ENCODE data around the gene RAB40B. TPM values are rescaled to one million over a fixed set of nuclear protein-coding genes. Genes with fewer than 3 reads are reported as not detected.

Gene RAB40B
- polyA plus RNA-seq, 3 donors, result 6.1 to 12.5 (median 8.6) TPM

- 92 to 94% (median 94%) methylated on average over 14 of the region's 14 CpGs for WGBS, 3 donors
- H3K27ac ChIP-seq (ENCODE audit: low read depth, low read length), result no peak overlapping the region
Measured at GRCh38 chr17:82642022-82642421, 56.5 kb downstream of the RAB40B start.

DNA sequence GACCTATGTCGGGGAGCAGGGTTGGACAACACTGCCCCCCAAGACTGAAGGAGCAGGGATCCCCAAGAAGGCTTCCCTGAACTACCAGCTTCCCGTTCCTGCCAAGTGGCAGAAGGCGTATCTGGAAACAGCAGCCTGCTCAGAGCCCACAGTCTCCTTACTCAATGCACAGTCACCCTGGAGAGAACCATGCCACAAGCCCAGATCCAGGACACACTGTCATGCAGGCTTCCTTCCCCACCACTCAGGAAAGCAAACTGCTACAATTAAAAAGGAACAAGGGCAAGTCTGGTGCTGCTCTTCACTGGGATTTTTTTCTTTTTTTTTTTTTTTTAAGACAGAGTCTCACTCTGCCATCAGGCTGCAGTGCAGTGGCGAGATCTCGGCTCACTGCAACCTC lies 58.5 kb downstream of the RAB40B start:
- H3K27ac ChIP-seq (ENCODE audit: low read depth, low read length), result no peak overlapping the region
- 69 to 92% (median 84%) methylated on average over 5 of the region's 5 CpGs for WGBS, 3 donors

DNA sequence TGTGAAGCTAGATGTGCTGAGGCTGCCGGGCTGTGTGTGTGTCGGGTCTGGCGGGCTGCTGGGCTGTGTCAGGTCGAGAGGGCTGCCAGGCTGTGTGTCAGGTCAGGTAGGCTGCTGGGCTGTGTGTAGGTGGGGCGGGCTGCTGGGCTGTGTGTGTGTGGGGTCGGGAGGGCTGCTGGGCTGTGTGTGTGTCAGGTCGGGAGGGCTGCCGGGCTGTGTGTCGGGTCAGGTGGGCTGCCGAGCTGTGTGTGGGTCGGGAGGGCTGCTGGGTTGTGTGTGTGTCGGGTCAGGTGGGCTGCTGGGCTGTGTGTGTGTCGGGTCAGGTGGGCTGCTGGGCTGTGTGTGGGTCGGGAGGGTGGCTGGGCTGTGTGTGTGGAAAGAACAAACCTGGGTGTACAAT lies 58.9 kb downstream of the RAB40B start:
- H3K27ac ChIP-seq (ENCODE audit: low read depth, low read length), result no peak overlapping the region
- 82 to 89% (median 85%) methylated on average over 14 of the region's 14 CpGs for WGBS, 3 donors

GRCh38 chr17:82638183-82638773 lies 60.2 kb downstream of the RAB40B start:
- 75 to 86% (median 78%) methylated on average over 4 of the region's 5 CpGs for WGBS, 3 donors
- no peak overlapping the region for H3K27ac ChIP-seq (ENCODE audit: low read depth, low read length)

- H3K27ac ChIP-seq (ENCODE audit: low read depth, low read length), result no peak overlapping the region
- WGBS, 3 donors, result 50 to 88% (median 86%) methylated on average over 16 of the region's 16 CpGs
Measured at GRCh38 chr17:82636626-82637598, 61.6 kb downstream of the RAB40B start.

DNA sequence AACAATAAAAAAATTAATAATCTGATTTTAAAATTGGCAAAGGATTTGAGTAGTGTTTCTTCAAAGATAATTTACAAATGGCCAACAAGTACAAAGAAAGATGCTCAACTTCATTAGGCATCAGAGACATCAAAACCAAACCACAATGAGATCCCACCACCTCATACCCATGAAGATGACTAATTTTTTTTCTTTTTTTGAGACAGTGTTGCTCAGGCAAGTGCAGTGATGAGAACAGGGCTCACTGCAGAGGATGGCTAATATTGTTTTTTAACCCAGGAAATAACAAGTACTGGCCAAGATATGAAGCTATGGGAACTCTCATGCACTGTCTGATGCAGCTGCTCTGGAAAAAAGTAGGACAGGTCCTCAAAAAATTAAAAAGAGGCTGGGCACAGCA lies 65.2 kb downstream of the RAB40B start:
- H3K27ac ChIP-seq (ENCODE audit: low read depth, low read length), result no peak overlapping the region

- WGBS, 3 donors, result 64 to 91% (median 84%) methylated on average over 8 of the region's 8 CpGs
- no peak overlapping the region for H3K27ac ChIP-seq (ENCODE audit: low read depth, low read length)
Measured at GRCh38 chr17:82632451-82632850, 66.0 kb downstream of the RAB40B start.

DNA sequence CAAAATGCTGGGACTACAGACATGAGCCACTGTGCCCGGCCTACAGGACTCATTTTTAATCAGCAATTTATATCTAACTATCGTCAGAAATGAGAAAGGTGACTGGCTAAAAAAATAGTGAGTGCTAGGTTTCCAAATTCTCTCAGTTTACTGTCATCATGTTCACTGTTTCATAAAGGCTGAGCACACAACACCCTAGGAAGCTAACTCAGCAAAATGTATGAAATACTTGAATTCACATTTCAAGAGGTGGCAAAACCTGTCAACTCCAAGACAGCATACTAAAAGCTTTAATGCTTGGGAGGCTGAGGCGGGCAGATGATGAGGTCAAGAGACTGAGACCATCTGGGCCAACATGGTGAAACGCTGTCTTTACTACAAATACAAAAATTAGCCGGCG lies 67.0 kb downstream of the RAB40B start:
- 63 to 86% (median 85%) methylated on average over 6 of the region's 6 CpGs for WGBS, 3 donors

DNA sequence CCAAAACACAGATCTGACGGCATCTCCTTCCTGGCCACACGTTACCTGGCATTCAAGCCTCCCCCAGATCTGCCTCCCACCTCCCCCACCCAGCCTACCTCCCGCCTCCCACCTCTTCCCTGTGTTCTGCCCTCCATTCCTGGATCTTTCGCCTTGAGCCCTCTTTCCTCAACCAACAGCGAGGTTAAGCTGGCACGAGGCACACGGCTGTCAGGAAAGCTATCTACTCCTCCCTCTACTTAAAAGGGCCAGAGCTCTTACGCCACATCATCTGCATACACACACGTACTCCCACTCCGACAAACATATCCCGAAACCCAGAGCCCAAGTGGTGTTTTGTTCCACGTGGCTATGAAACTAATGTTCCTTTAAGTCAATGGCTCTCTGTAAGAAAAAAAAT lies 68.3 kb downstream of the RAB40B start:
- H3K27ac ChIP-seq (ENCODE audit: low read depth, low read length), result no peak overlapping the region
- 82 to 86% (median 84%) methylated on average over 12 of the region's 12 CpGs for WGBS, 3 donors

More for the DNA sequence above, 67.0 kb downstream of the RAB40B start:
- H3K27ac ChIP-seq (ENCODE audit: low read depth, low read length), result no peak overlapping the region

GRCh38 chr17:82629748-82630147 lies 68.8 kb downstream of the RAB40B start:
- 74 to 80% (median 76%) methylated on average over 8 of the region's 8 CpGs for WGBS, 3 donors
- no peak overlapping the region for H3K27ac ChIP-seq (ENCODE audit: low read depth, low read length)

GRCh38 chr17:82627405-82627804 lies 71.1 kb downstream of the RAB40B start:
- 87 to 90% (median 89%) methylated on average over 21 of the region's 21 CpGs for WGBS, 3 donors

GRCh38 chr17:82623707-82624106 lies 74.8 kb downstream of the RAB40B start:
- 58 to 85% (median 67%) methylated on average over 15 of the region's 15 CpGs for WGBS, 3 donors
- no peak overlapping the region for H3K27ac ChIP-seq (ENCODE audit: low read depth, low read length)

More at GRCh38 chr17:82627405-82627804, 71.1 kb downstream of the RAB40B start:
- no peak overlapping the region for H3K27ac ChIP-seq (ENCODE audit: low read depth, low read length)

GRCh38 chr17:82619641-82620040 lies 78.9 kb downstream of the RAB40B start:
- H3K27ac ChIP-seq (ENCODE audit: low read depth, low read length), result no peak overlapping the region
- 75 to 89% (median 81%) methylated on average over 10 of the region's 10 CpGs for WGBS, 3 donors

DNA sequence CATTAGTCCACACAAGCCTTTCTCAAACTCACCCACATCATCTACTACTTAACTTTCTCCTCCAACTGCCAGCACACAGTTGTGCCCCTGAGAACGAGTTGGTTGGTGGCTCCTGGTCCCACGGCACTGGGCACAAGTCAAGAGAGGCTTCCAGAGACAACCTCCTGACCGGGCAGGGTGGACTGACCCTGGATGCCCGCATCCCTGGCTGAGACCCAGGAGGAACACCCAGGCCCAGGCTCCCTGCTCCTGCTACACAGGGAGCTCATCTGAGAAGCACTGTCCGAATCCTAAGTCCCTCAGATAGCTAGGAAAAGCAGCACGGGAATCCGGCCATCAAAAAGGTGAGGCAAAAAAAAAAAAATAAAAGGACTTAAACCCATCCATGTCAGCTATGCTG lies 79.3 kb downstream of the RAB40B start:
- 88 to 91% (median 90%) methylated on average over 7 of the region's 7 CpGs for WGBS, 3 donors
- H3K27ac ChIP-seq (ENCODE audit: low read depth, low read length), result no peak overlapping the region

DNA sequence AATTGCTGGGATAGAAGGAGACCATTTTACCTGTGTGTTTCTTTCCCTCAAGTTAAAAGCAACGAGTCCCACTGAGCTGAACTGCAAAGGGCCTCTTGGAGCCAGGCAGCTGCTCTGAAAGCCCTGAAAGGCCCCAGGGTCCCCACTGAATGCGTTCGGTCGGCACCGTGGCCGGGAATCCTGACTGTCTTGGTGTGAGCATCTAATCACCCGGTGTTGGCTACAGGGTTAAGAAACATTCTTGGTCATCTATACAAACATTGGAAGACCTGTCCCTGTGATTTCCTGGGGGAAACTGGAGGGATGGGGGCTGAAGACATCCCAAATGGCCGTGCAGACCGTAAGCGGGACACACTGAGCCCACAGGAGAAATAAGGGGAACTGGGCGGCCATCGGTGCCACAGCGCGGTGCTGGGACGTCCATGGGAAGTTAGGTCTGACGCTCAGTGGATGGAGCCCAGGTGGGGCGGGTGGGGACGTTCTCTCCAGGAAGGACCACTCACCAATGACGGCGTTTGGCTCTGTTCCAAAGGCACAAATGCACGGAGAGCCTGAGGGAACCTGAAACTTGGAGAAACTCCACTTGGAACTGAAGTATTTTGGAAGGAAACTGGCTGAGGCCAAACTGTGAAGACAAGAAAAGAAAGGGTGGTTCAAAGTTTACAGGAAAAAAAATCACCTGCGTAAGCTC lies 82.3 kb downstream of the RAB40B start:
- H3K27ac ChIP-seq (ENCODE audit: low read depth, low read length), result no peak overlapping the region
- 85 to 87% (median 85%) methylated on average over 22 of the region's 22 CpGs for WGBS, 3 donors

DNA sequence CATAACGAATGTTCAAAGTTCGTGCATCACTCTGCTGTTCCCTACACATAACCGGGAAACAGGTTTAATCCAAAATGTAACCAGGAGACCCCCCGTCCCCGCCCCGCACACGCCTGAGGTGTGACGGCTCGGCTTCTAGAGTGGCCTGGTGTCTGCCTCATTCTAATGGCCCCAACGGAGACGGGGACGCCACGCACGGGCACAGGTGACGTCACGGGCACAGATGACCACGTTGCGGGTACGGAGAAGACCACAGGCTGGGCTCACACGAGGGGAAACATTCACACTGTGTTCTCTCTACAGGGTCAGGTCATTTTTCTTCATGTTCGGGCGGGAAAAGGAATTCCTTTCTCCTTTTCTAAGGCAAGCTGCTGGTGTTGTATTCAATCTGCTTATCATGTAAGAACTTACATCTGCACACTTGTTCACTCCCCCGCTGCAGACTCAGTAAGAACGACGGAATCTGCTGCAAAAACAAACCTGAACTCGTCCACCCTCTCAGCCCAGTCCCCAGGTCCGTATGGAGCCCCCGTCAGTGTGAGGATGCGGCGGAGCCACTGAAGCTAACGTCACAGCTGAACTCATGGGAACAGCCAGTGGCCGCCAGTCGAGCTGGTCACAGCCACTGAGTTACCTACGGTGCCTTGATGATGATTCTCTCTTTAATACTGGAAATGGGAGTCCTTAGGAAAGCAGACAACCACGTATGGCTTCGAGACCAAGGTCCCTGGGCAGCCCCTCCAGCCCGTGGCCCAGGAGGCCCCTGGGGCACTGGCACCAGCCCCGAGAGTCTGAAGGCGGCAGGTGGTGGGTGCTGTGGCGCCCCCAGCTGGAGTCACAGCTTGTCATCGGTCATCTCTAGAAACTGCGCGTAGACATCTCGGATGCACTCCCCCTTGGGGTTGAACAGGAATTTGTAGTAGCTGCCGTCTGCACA lies 83.1 kb downstream of the RAB40B start:
- no peak overlapping the region for H3K27ac ChIP-seq (ENCODE audit: low read depth, low read length)
- 90 to 93% (median 91%) methylated on average over 45 of the region's 45 CpGs for WGBS, 3 donors

DNA sequence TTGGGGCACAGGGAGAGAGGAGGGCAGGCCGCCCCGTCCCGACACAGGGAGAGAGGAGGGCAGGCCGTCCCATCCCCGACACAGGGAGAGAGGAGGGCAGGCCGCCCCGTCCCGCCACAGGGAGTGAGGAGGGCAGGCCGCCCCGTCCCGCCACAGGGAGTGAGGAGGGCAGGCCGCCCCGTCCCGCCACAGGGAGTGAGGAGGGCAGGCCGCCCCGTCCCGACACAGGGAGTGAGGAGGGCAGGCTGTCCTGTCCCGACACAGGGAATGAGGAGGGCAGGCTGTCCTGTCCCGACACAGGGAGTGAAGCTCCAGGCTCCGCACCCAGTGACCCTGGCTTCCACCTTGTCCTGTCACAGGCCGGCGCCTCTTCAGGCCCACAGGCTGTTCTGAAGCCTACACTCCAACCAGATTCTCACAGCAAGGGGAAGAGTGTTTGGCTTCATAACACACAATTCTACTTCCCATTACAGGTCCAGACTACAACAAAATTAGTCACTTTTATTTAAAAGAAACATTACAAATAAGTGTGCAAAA lies 84.3 kb downstream of the RAB40B start:
- H3K27ac ChIP-seq (ENCODE audit: low read depth, low read length), result no peak overlapping the region
- 81 to 94% (median 90%) methylated on average over 9 to 21 of the region's 22 CpGs for WGBS, 3 donors

Data from adipose tissue (tissue), 3 donors.